ENCODE results near the gene FLNA. TPM values are rescaled to one million over a fixed set of nuclear protein-coding genes. Genes with fewer than 3 reads are reported as not detected.

The FLNA gene
- total RNA-seq, 2 experiments from 2014 or later = 1,044 to 1,051 TPM

Other genes with a start within 250 kb of the FLNA start
- gene OPN1LW, start 230.4 kb downstream of the FLNA start, total RNA-seq = not detected
- not detected for gene OPN1MW, start 192.0 kb downstream of the FLNA start, total RNA-seq
- gene OPN1MW2, start 154.9 kb downstream of the FLNA start, total RNA-seq = not detected
- gene OPN1MW3, start 117.1 kb downstream of the FLNA start, total RNA-seq = not detected
- gene TEX28, start 79.5 kb downstream of the FLNA start, total RNA-seq = not detected
- gene TKTL1, start 78.8 kb downstream of the FLNA start, total RNA-seq = under 1 TPM in 1 of 2 experiments, not detected in 1; 0.19 TPM
- 100 to 1,000 TPM; 108 to 109 TPM for gene EMD, start 4.7 kb upstream of the FLNA start, total RNA-seq
- 1,000 to 10,000 TPM; 2,936 to 3,024 TPM for gene RPL10, start 23.7 kb upstream of the FLNA start, total RNA-seq
- 10 to 100 TPM; 10.8 to 11.8 TPM for gene DNASE1L1, start 34.6 kb upstream of the FLNA start, total RNA-seq
- 10 to 100 TPM; 48.4 to 49.9 TPM for gene TAFAZZIN, start 36.9 kb upstream of the FLNA start, total RNA-seq
- gene ATP6AP1, start 54.0 kb upstream of the FLNA start, total RNA-seq = 10 to 100 TPM; 38.5 to 39.6 TPM
- gene GDI1, start 62.5 kb upstream of the FLNA start, total RNA-seq = 10 to 100 TPM; 87.0 to 97.3 TPM
- 10 to 100 TPM; 73.2 to 78.2 TPM for gene FAM50A, start 69.5 kb upstream of the FLNA start, total RNA-seq
- gene PLXNA3, start 83.6 kb upstream of the FLNA start, total RNA-seq = 10 to 100 TPM; 32.8 to 38.4 TPM
- gene LAGE3, start 104.6 kb upstream of the FLNA start, total RNA-seq = 10 to 100 TPM; 64.7 to 64.9 TPM
- 10 to 100 TPM; 66.4 to 68.6 TPM for gene UBL4A, start 112.0 kb upstream of the FLNA start, total RNA-seq
- gene SLC10A3, start 116.0 kb upstream of the FLNA start, total RNA-seq = 10 to 100 TPM; 34.3 to 37.2 TPM
- gene FAM3A, start 141.6 kb upstream of the FLNA start, total RNA-seq = 10 to 100 TPM; 30.5 to 32.5 TPM
- 100 to 1,000 TPM; 110 to 121 TPM for gene G6PD, start 172.2 kb upstream of the FLNA start, total RNA-seq
- gene IKBKG, start 173.0 kb upstream of the FLNA start, total RNA-seq = 10 to 100 TPM; 32.1 to 33.5 TPM
- not detected for gene CTAG1A, start 210.5 kb upstream of the FLNA start, total RNA-seq
- gene CTAG1B, start 244.6 kb upstream of the FLNA start, total RNA-seq = not detected